AG10803 (cell line): ENCODE data around the gene LCLAT1.
"Not testable (repeated sequence)": the region's sequence is repeated elsewhere in the genome, so short reads cannot be mapped to it uniquely, and the experiment has no call there.

Experiments
- DNase-seq: peaks from one replicate; pipeline ENCODE4 v3.0.0; 2010; ENCODE audit warnings: low read depth
- H3K4me3 ChIP-seq: 2 replicates; pipeline ENCODE4 v1.5.1; 2011; ENCODE audit warnings: mild to moderate bottlenecking, low read length, control low read depth
- TF ChIP-seq, protein P1 (sequence below): conservative IDR thresholded peaks from 2 replicates; pipeline ENCODE4 v1.5.1; 2011; ENCODE audit warnings: mild to moderate bottlenecking, low read length, control low read depth, inconsistent platforms

LCLAT1 gene

DNA sequence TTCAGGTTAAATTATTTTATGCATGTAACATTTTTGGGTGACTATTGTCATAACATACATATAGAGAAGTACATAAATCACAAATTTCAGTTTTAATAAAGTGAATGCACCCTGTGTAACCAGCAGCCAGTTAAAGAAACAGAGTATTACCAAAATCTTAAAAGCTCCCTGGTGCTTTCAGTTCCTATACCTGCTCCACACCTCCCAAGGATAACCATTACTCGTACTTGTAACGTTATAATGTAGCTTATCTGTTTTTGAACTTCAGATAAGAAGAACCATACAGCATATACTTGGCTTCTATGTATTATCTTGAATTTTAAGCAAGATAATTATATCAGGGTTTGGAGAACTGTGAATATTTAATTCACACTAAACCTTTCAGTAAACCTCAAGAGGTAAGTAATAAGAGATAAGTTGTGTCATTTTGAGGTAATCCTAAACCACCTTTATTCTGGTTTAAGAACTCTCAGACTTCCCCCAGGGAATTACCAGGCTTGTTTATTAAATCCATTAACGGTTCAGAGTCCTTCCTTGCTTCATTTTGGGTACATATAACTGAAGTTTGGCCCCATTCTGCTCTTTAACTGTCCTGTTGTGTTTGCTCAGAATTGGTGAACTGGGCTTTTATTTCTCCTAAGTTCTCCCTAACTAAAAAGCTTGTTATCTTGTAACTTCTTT lies 58.6 kb downstream of the LCLAT1 start:
- H3K4me3 ChIP-seq = no peak overlapping the region
- TF ChIP-seq, protein P1, sequence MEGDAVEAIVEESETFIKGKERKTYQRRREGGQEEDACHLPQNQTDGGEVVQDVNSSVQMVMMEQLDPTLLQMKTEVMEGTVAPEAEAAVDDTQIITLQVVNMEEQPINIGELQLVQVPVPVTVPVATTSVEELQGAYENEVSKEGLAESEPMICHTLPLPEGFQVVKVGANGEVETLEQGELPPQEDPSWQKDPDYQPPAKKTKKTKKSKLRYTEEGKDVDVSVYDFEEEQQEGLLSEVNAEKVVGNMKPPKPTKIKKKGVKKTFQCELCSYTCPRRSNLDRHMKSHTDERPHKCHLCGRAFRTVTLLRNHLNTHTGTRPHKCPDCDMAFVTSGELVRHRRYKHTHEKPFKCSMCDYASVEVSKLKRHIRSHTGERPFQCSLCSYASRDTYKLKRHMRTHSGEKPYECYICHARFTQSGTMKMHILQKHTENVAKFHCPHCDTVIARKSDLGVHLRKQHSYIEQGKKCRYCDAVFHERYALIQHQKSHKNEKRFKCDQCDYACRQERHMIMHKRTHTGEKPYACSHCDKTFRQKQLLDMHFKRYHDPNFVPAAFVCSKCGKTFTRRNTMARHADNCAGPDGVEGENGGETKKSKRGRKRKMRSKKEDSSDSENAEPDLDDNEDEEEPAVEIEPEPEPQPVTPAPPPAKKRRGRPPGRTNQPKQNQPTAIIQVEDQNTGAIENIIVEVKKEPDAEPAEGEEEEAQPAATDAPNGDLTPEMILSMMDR = no peak
- no peak for DNase-seq

DNA sequence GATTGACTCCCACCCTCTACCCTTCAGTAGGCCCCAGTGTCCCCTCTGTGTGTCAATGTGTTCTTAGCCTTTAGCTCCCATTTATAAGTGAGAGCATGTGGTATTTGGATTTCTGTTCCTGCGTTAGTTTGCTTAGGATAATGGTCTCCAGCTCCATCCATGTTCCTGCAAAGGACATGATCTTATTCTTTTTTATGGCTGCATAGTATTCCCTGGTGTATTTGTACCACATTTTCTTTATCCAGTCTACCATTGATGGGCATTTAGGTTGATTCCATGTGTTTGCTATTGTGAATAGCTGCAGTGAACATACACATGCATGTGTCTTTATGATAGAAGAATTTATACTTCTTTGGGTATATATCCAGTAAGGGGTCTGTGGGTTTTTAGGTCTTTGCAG lies 60.4 kb downstream of the LCLAT1 start:
- not testable (repeated sequence) for DNase-seq

DNA sequence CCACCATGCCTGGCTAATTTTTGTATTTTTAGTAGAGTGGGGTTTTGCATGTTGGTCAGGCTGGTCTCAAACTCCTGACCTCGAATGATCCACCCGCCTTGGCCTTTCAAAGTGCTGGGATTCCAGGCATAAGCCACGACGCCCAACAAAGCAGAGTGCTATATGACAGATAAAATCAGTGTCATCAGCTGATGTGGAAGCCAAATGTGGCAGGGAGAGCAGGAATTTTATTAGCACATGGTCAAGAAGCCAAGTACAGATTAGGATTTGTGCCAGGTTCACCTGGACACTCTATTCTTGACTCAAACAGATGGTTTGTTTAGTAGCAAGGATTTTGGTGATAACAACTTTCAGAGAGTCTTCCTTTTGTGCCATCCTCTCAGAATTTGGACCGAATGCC lies 62.7 kb downstream of the LCLAT1 start:
- H3K4me3 ChIP-seq = no peak overlapping the region
- DNase-seq = no peak
- TF ChIP-seq, protein P1 = no peak

More for the DNA sequence above, 60.4 kb downstream of the LCLAT1 start:
- H3K4me3 ChIP-seq = not testable (repeated sequence)

DNA sequence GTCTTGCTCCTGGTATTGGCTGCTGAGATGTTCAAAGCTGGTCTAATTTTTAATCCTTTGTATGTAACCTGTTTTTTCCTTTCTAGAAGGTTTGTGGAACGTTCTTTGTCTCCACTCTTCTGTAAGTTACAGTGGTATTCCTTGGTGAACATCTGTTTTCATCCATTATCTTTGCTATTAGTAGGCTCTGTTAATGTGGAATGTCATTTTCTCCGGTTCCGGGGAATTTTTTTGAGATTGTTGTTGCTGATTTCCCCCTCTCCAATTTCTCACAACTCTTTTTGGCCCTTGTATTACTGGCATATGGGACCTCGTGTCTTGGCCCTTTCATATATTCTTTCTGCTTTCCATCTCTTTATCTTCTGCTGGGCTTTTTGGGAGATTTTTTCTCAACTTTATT lies 63.4 kb downstream of the LCLAT1 start:
- no peak for DNase-seq
- TF ChIP-seq, protein P1 = no peak
- no peak overlapping the region for H3K4me3 ChIP-seq

DNA sequence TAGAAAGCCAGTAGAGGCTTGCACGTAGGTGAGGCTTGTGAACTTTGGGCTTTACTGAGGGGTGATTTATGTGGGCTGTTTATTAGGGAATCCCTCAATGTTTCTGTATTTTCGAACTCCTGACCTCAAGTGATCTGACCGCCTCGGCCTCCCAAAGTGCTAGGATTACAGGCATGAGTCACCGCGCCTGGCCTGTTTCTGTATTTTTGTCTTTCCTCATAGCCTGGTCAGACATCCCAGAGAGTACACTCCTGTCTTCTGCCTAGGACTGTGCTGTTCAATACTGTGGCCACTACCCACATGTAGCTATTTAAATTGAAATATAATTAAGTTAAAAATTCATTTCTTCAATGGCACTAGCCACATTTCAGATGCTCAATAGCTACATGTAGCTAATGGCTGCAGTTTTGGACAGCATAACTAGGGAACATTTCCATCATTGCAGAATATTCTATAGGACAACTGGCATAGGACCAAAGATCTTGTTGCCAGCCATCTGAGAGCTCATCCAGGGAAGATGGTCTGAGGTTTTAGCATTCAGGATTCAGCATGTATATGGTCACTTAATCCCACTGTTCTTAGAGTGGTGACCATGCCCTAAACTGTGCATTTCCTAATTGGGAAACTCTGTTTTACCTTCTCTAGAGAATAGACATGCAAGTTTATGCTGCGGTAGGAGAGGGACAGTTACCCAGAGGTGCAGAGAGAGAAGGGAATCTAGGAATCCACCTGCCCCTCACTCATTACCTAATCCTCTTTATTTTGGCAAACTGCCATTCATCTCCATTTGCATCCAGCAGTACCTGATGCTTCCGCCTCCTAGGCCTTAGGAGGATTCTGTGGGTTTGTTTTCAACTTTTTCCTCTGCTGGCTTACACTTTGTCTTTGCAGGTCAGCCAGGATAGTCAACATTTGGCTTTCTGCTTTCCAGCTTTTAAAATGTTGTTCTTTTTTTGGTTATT lies 64.4 kb downstream of the LCLAT1 start:
- DNase-seq = peak; percentile 58
- TF ChIP-seq, protein P1 = no peak
- no peak overlapping the region for H3K4me3 ChIP-seq

DNA sequence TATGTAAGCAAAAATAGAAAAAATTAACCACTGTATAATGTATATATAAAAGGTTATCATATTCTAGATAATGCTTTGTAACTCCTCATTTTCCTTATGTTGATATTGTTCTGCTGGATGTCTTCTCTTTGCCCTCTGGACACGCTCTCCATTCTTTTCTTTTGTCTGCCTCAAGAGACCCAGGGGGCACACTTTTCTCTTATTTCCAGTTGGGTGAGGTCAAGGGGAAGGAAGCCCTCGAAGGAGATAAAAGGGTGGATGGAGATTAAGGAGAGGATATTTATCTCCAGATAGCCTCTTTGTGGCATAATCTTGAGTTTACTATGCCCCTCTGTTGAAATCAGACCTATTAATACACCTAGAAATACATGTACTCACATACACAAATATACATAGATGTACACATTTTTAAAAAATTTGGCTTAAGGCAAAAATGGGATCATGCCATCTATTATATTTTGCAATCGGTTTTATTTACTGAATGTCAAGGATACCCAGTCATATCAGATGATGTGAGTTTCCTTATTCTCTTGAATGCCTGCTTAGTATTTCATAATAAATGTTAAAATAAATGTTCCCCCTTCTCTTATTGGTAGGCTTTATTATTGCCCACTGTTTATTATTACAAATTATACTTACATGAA lies 65.3 kb downstream of the LCLAT1 start:
- no peak for DNase-seq
- TF ChIP-seq, protein P1 = no peak
- H3K4me3 ChIP-seq = no peak overlapping the region

DNA sequence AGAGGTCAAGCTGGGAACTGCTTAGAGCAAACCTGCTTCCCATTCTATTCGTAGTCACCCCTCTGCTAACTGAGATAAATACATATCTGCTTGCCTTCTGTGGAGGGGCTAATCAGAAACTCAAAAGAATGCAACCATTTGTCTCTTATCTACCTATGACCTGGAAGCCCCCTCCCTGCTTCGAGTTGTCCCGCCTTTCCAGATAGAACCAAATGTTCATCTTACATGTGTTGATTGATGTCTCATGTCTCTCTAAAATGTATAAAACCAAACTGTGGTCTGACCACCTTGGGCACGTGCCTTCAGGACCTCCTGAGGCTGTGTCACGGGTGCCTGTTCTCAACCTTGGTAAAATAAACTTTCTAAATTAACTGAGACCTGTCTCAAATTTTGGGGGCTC lies 66.6 kb downstream of the LCLAT1 start:
- not testable (repeated sequence) for H3K4me3 ChIP-seq, DNase-seq
